NT2/D1 (cell line): ENCODE data around the gene ACOX1.

Source experiments
- YY1 ChIP-seq: IDR thresholded peaks from 2 replicates; pipeline ENCODE4 v1.6.1; 2011; ENCODE audit not compliant: insufficient read length, insufficient read depth
- ZNF274 ChIP-seq: IDR thresholded peaks from 2 replicates; pipeline ENCODE4 v1.6.1; 2011; ENCODE audit warnings: mild to moderate bottlenecking, low read depth, low read length

GRCh38 chr17:75940727-75941441, 38.1 kb downstream of the ACOX1 start, which contains the start of gene FBF1:
- peak; percentile 20 for TF ChIP-seq YY1
- no peak for TF ChIP-seq ZNF274
